Lung (tissue), 12 donors: ENCODE results near the gene ARSI. TPM values are rescaled to one million over a fixed set of nuclear protein-coding genes. Genes with fewer than 3 reads are reported as not detected.

Source experiments
- ATAC-seq: fragments of 200-7000 bp; cut with Tn5 transposase; one replicate; pipeline ENCODE4 v1.9.1; 2020; ENCODE audit warnings: moderate number of reproducible peaks; ENCODE audit not compliant: insufficient read depth, low FRiP score
- DNase-seq, 3 donors: peaks; one replicate each; pipeline ENCODE4 v3.0.0-alpha.2; 2013 to 2017
- H3K27ac ChIP-seq, 2 donors: one replicate each; pipeline ENCODE4 v1.5.1; 2013; ENCODE audit warnings: mild to moderate bottlenecking in 2 of 2, moderate library complexity in 2 of 2, control low read depth in 1 of 2, inconsistent platforms in 1 of 2, low read depth in 1 of 2, low read length in 1 of 2
- H3K27me3 ChIP-seq, 3 donors: one replicate each; pipeline ENCODE4 v1.5.1; 2013; ENCODE audit warnings: low read length in 2 of 3; ENCODE audit not compliant: control insufficient read depth in 3 of 3, insufficient read depth in 3 of 3
- H3K36me3 ChIP-seq, 4 donors: one replicate each; pipeline ENCODE4 v1.5.1; 2013; ENCODE audit warnings: low read length in 4 of 4, mild to moderate bottlenecking in 1 of 4, moderate library complexity in 1 of 4; ENCODE audit not compliant: control insufficient read depth in 4 of 4, insufficient read depth in 4 of 4
- H3K4me1 ChIP-seq, 5 donors: one replicate each; pipeline ENCODE4 v1.5.1; 2013; ENCODE audit warnings: low read length in 5 of 5, mild to moderate bottlenecking in 2 of 5, moderate library complexity in 1 of 5; ENCODE audit not compliant: control insufficient read depth in 5 of 5, insufficient read depth in 5 of 5
- H3K4me3 ChIP-seq: one replicate; pipeline ENCODE4 v1.5.1; 2013; ENCODE audit warnings: mild to moderate bottlenecking, control low read depth, moderate library complexity
- H3K9ac ChIP-seq, 2 donors: one replicate each; pipeline ENCODE4 v1.5.1; 2013; ENCODE audit warnings: low read length in 2 of 2, control low read depth in 1 of 2; ENCODE audit not compliant: insufficient read depth in 1 of 2
- H3K9me3 ChIP-seq, 4 donors: one replicate each; pipeline ENCODE4 v1.5.1; 2013; ENCODE audit warnings: low read length in 3 of 4, mild to moderate bottlenecking in 1 of 4, moderate library complexity in 1 of 4; ENCODE audit not compliant: control insufficient read depth in 4 of 4, insufficient read depth in 3 of 4
- CTCF ChIP-seq: IDR thresholded peaks from 2 replicates; pipeline ENCODE4 v1.5.1; 2012; ENCODE audit warnings: mild to moderate bottlenecking; ENCODE audit errors: control extremely low read depth, extremely low read depth
- WGBS, 2 donors: extraction: QIAGEN DNeasy Blood & Tissue Kit; methylation state at CpG; one replicate each; pipeline ENCODE4 v1.1.7; 2013; 5-methylcytosine and 5-hydroxymethylcytosine counted together
- polyA plus RNA-seq, 2 donors: library from polyadenylated mRNA; stranded (reverse); fragments of 200-250 nt; gene quantifications; one replicate each; pipeline ENCODE4 v1.2.1, GENCODE V29; 2013
- total RNA-seq, 2 donors: library from RNA; depleted of rRNA in 1 of 2; stranded (reverse); fragments of >200 nt in 1 of 2; gene quantifications; one replicate each; pipeline ENCODE4 v1.2.1, GENCODE V29; 2014 to 2021
- donor health status: control.
- donor health status: control.
- donor health status: Bipolar disorder and iron deficiency.
- donor health status: healthy.
- donor health status: DM: yes; HTN: yes; CAD: no.

ARSI gene
- total and polyA plus RNA-seq, 4 donors, result 0.91 to 15.4 (median 4.1) TPM

DNA sequence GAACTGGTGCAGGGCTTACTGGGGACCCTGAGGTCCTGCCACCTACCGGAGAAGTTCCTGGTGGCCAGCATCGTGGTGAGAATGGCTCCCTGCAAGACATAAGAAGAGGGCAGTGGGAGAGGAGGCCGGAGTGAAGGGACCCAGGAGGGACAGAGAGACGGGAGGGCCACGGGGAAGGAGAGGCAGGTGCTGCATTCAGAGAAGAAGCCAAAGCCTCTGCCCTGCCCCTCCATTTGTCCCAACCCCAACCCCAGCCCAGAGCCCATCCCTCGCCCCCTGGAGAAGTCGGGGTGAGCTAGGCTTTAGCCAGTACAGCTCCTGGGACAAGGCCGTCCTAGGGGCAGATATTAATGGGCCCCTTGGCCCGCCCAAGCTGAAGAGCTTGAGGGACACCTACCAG, 55.0 kb downstream of the ARSI start:
- no peak for DNase-seq
- WGBS, 2 donors, result 92 to 95% methylated on average over 9 of the region's 9 CpGs

GRCh38 chr5:150246835-150247234, 55.9 kb downstream of the ARSI start:
- no peak overlapping the region for H3K4me3 ChIP-seq
- DNase-seq, result no peak
- no peak for ATAC-seq
- peaks cover 0 to 11% (median 0%) of the 10 kb centered on the region in 4 donors for H3K36me3 ChIP-seq
- no peaks in the 10 kb centered on the region for H3K9me3 ChIP-seq
- no peak overlapping the region for H3K27ac ChIP-seq
- H3K9ac ChIP-seq, result no peak overlapping the region
- H3K27me3 ChIP-seq, result no peaks in the 10 kb centered on the region
- H3K4me1 ChIP-seq, result peaks cover 0 to 29% (median 7%) of the 10 kb centered on the region in 5 donors
- 88 to 91% methylated on average over 5 of the region's 5 CpGs for WGBS, 2 donors
- no peak for TF ChIP-seq CTCF

More for the DNA sequence above, 55.0 kb downstream of the ARSI start:
- Histone ChIP-seq H3K9me3 (no peaks in the 10 kb centered on the region), H3K27me3 (no peaks in the 10 kb centered on the region), H3K27ac (no peak overlapping the region), H3K36me3 (peaks cover 0 to 11% (median 0%) of the 10 kb centered on the region in 4 donors), H3K4me3 (no peak overlapping the region), H3K4me1 (peaks cover 0 to 24% (median 7%) of the 10 kb centered on the region in 5 donors), H3K9ac (no peak overlapping the region)
- ATAC-seq, result no peak
- no peak for TF ChIP-seq CTCF

GRCh38 chr5:150246429-150246828, 56.3 kb downstream of the ARSI start:
- no peak for DNase-seq

More at GRCh38 chr5:150246429-150246828, 56.3 kb downstream of the ARSI start:
- no peak overlapping the region for H3K4me3 ChIP-seq
- H3K27me3 ChIP-seq, result no peaks in the 10 kb centered on the region
- H3K36me3 ChIP-seq, result peaks cover 0 to 8% (median 0%) of the 10 kb centered on the region in 4 donors
- H3K9ac ChIP-seq, result no peak overlapping the region
- no peak overlapping the region for H3K27ac ChIP-seq
- no peak for ATAC-seq
- peaks cover 0 to 33% (median 7%) of the 10 kb centered on the region in 5 donors for H3K4me1 ChIP-seq
- 93 to 95% methylated on average over 5 of the region's 5 CpGs for WGBS, 2 donors
- no peaks in the 10 kb centered on the region for H3K9me3 ChIP-seq
- TF ChIP-seq CTCF, result no peak

Other genes starting within 250 kb of the ARSI start
- 10 to 100 TPM; 29.1 to 52.3 TPM for gene CSF1R, start 216.4 kb downstream of the ARSI start, total RNA-seq
- gene CSF1R, start 216.4 kb downstream of the ARSI start, polyA plus RNA-seq, result 10 to 100 TPM; 13.0 to 65.0 TPM
- gene PDGFRB, start 147.1 kb downstream of the ARSI start, total RNA-seq, result 100 to 1,000 TPM; 110 to 215 TPM
- gene PDGFRB, start 147.1 kb downstream of the ARSI start, polyA plus RNA-seq, result 10 to 100 TPM; 33.6 to 46.5 TPM
- gene CDX1, start 136.1 kb downstream of the ARSI start, total RNA-seq, result under 1 TPM; 0.25 to 0.43 TPM
- gene CDX1, start 136.1 kb downstream of the ARSI start, polyA plus RNA-seq, result under 1 TPM; 0.09 to 0.28 TPM
- gene SLC6A7, start 112.8 kb downstream of the ARSI start, total RNA-seq, result under 1 TPM in 1 of 2 donors, not detected in 1; 0.06 TPM
- under 1 TPM; 0.02 to 0.03 TPM for gene SLC6A7, start 112.8 kb downstream of the ARSI start, polyA plus RNA-seq
- 1 to 10 TPM; 1.6 to 2.7 TPM for gene CAMK2A, start 13.1 kb downstream of the ARSI start, total RNA-seq
- gene CAMK2A, start 13.1 kb downstream of the ARSI start, polyA plus RNA-seq, result under 1 TPM; 0.31 to 0.44 TPM
- gene TCOF1, start 54.8 kb upstream of the ARSI start, total RNA-seq, result 10 to 100 TPM; 17.0 to 25.3 TPM
- 10 to 100 TPM; 13.3 to 14.7 TPM for gene TCOF1, start 54.8 kb upstream of the ARSI start, polyA plus RNA-seq
- gene CD74, start 110.0 kb upstream of the ARSI start, total RNA-seq, result 1,000 to 10,000 TPM; 1,061 to 2,819 TPM
- 1,000 to 10,000 TPM; 1,429 to 2,010 TPM for gene CD74, start 110.0 kb upstream of the ARSI start, polyA plus RNA-seq
- 1,000 to 10,000 TPM; 1,065 to 1,395 TPM for gene RPS14, start 146.8 kb upstream of the ARSI start, total RNA-seq
- gene RPS14, start 146.8 kb upstream of the ARSI start, polyA plus RNA-seq, result 1,000 to 10,000 TPM; 3,509 to 4,623 TPM
- gene NDST1, start 205.2 kb upstream of the ARSI start, total RNA-seq, result 100 to 1,000 TPM in 1 of 2 donors, 10 to 100 TPM in 1; 71.6 to 145 TPM
- 10 to 100 TPM; 45.6 to 49.8 TPM for gene NDST1, start 205.2 kb upstream of the ARSI start, polyA plus RNA-seq